Measurements from ENCODE around the gene KRT79. TPM values are rescaled to one million over a fixed set of nuclear protein-coding genes. Genes with fewer than 3 reads are reported as not detected.

The KRT79 gene
- total and polyA plus RNA-seq, 9 of the 15 experiments (the other 6 are each of a cell fraction or from before 2014, with no cell fraction given), result 0.03 to 2.3 (median 0.23) TPM; not detected in 2

DNA sequence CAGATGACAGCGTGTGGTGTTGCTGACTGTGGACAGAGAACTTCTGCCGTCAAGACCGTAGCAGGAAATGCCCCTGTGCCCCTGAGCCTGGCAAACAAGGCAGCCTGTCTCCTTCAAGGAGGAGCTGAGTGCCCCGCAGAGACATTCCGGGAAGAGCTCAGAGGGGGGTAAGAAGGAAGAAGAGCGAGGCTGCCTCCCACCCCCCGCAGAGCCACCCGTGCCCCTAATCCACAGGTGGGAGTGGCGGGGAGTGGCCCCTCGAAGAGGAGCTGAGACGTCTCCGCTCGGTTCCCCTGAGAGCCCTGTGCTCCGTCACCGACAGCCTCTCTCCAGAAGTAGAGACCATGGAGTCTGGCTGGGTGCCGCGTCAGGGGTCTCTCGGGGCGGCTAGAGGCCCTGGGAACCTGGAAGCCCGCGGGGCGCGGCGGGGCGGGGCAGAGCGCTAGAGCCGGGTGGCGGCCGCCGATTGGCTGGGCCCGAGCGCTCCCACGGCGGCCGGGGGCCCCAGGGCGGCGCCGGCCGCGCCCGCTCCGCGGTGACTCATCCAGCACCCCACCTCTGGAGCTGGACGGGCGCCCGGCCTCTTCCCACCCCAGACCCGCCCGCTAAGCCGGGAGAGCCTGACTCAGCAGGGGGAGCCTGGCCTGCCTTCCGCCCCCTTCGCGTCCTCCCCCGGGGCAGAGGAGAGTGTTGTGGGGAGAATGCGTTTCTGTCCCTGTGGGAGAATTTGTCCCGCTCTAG lies 39.9 kb upstream of the KRT79 start (continued):
- TF ChIP-seq PHF8 (IDR thresholded peaks at IDR 0.05; ENCODE audit: borderline replicate concordance, low read length) (peak; percentile 69; the same call in 1 of the 2 replicates), ELF4 (CRISPR knock-in tag; IDR thresholded peaks at IDR 0.05) (no peak), ZNF507 (tag; conservative IDR thresholded peaks at IDR 0.05) (no peak), PHF20 (IDR thresholded peaks at IDR 0.05; ENCODE audit: partially characterized antibody) (no peak), LEF1 (IDR thresholded peaks at IDR 0.05) (0 out of 2 replicates have a peak, but pooled peaks have one; percentile 69), HNRNPL (IDR thresholded peaks at IDR 0.05; ENCODE audit: low read depth, low read length) (no peak), HNRNPK (IDR thresholded peaks at IDR 0.05; ENCODE audit: low read depth, low read length, poor library complexity, severe bottlenecking) (no peak), KLF13 (tag; IDR thresholded peaks at IDR 0.05; ENCODE audit: borderline replicate concordance, low read depth) (no peak), CCNT2 (IDR thresholded peaks at IDR 0.05; ENCODE audit: borderline replicate concordance, extremely low read depth, insufficient read length, low read depth, low read length) (peak; percentile 99)
- TF ChIP-seq, protein P1, sequence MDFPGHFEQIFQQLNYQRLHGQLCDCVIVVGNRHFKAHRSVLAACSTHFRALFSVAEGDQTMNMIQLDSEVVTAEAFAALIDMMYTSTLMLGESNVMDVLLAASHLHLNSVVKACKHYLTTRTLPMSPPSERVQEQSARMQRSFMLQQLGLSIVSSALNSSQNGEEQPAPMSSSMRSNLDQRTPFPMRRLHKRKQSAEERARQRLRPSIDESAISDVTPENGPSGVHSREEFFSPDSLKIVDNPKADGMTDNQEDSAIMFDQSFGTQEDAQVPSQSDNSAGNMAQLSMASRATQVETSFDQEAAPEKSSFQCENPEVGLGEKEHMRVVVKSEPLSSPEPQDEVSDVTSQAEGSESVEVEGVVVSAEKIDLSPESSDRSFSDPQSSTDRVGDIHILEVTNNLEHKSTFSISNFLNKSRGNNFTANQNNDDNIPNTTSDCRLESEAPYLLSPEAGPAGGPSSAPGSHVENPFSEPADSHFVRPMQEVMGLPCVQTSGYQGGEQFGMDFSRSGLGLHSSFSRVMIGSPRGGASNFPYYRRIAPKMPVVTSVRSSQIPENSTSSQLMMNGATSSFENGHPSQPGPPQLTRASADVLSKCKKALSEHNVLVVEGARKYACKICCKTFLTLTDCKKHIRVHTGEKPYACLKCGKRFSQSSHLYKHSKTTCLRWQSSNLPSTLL (IDR thresholded peaks at IDR 0.05), result no peak
- TF ChIP-seq, protein P2, sequence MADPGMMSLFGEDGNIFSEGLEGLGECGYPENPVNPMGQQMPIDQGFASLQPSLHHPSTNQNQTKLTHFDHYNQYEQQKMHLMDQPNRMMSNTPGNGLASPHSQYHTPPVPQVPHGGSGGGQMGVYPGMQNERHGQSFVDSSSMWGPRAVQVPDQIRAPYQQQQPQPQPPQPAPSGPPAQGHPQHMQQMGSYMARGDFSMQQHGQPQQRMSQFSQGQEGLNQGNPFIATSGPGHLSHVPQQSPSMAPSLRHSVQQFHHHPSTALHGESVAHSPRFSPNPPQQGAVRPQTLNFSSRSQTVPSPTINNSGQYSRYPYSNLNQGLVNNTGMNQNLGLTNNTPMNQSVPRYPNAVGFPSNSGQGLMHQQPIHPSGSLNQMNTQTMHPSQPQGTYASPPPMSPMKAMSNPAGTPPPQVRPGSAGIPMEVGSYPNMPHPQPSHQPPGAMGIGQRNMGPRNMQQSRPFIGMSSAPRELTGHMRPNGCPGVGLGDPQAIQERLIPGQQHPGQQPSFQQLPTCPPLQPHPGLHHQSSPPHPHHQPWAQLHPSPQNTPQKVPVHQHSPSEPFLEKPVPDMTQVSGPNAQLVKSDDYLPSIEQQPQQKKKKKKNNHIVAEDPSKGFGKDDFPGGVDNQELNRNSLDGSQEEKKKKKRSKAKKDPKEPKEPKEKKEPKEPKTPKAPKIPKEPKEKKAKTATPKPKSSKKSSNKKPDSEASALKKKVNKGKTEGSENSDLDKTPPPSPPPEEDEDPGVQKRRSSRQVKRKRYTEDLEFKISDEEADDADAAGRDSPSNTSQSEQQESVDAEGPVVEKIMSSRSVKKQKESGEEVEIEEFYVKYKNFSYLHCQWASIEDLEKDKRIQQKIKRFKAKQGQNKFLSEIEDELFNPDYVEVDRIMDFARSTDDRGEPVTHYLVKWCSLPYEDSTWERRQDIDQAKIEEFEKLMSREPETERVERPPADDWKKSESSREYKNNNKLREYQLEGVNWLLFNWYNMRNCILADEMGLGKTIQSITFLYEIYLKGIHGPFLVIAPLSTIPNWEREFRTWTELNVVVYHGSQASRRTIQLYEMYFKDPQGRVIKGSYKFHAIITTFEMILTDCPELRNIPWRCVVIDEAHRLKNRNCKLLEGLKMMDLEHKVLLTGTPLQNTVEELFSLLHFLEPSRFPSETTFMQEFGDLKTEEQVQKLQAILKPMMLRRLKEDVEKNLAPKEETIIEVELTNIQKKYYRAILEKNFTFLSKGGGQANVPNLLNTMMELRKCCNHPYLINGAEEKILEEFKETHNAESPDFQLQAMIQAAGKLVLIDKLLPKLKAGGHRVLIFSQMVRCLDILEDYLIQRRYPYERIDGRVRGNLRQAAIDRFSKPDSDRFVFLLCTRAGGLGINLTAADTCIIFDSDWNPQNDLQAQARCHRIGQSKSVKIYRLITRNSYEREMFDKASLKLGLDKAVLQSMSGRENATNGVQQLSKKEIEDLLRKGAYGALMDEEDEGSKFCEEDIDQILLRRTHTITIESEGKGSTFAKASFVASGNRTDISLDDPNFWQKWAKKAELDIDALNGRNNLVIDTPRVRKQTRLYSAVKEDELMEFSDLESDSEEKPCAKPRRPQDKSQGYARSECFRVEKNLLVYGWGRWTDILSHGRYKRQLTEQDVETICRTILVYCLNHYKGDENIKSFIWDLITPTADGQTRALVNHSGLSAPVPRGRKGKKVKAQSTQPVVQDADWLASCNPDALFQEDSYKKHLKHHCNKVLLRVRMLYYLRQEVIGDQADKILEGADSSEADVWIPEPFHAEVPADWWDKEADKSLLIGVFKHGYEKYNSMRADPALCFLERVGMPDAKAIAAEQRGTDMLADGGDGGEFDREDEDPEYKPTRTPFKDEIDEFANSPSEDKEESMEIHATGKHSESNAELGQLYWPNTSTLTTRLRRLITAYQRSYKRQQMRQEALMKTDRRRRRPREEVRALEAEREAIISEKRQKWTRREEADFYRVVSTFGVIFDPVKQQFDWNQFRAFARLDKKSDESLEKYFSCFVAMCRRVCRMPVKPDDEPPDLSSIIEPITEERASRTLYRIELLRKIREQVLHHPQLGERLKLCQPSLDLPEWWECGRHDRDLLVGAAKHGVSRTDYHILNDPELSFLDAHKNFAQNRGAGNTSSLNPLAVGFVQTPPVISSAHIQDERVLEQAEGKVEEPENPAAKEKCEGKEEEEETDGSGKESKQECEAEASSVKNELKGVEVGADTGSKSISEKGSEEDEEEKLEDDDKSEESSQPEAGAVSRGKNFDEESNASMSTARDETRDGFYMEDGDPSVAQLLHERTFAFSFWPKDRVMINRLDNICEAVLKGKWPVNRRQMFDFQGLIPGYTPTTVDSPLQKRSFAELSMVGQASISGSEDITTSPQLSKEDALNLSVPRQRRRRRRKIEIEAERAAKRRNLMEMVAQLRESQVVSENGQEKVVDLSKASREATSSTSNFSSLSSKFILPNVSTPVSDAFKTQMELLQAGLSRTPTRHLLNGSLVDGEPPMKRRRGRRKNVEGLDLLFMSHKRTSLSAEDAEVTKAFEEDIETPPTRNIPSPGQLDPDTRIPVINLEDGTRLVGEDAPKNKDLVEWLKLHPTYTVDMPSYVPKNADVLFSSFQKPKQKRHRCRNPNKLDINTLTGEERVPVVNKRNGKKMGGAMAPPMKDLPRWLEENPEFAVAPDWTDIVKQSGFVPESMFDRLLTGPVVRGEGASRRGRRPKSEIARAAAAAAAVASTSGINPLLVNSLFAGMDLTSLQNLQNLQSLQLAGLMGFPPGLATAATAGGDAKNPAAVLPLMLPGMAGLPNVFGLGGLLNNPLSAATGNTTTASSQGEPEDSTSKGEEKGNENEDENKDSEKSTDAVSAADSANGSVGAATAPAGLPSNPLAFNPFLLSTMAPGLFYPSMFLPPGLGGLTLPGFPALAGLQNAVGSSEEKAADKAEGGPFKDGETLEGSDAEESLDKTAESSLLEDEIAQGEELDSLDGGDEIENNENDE (IDR thresholded peaks at IDR 0.05; ENCODE audit: low read depth, low read length), result no peak
- TF ChIP-seq, protein P3, sequence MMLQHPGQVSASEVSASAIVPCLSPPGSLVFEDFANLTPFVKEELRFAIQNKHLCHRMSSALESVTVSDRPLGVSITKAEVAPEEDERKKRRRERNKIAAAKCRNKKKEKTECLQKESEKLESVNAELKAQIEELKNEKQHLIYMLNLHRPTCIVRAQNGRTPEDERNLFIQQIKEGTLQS (IDR thresholded peaks at IDR 0.05), result peak; percentile 90
- TF ChIP-seq, protein P3 (CRISPR knock-in tag; conservative IDR thresholded peaks at IDR 0.05), result peak; percentile 69; the same call in 1 of the 2 replicates

All from K562 (cell line).